NCI-H2196 (cell line): Measurements from ENCODE around the gene SLC9A3.
"Not testable (repeated sequence)": the region's sequence is repeated elsewhere in the genome, so short reads cannot be mapped to it uniquely, and the experiment has no call there.

Experiments used
- DNase-seq: peaks from one replicate; lab custom pipeline; 2025; ENCODE audit not compliant: unreplicated experiment; lab: John Stamatoyannopoulos, UW

The SLC9A3 gene

DNA sequence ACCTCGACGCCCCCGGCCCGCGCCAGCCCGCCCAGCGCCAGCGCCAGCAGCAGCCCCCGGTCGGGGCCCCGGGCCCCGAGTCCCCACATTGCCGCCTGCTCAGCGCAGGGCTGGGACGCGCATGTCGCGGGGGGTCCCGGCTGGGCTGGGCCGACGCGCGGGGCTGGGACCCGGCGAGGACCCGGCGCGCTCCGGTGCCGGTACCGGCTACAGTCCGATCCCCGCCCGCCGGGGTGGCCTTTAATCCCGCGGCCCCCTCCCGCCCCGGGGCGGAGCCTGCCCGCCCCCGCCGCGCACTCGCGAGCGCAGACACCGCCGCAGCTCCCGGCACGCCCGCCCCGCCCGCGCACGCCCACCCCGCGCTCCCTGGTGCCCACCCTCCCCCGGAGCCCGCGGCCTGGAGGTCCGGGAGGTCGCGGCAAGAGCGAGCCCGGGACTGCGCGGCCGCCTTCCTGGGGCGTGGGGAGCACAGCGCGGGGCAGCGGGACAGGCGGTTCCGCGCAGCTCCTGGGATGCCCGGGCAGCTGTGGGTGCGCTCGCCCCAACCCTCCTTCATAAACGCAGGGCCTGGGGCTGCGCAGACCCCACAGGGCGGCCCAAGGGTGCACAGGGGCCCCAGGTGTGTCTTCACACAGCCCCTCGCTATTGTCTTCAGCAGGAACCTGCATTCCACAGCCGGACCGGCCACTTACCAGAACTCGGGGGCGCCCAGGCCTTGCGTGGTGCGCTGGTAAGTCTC, at the start of gene SLC9A3:
SLC9A3 (minus strand) TSS at position 216 of the 739 bp plus-strand sequence.
- no peak for DNase-seq

DNA sequence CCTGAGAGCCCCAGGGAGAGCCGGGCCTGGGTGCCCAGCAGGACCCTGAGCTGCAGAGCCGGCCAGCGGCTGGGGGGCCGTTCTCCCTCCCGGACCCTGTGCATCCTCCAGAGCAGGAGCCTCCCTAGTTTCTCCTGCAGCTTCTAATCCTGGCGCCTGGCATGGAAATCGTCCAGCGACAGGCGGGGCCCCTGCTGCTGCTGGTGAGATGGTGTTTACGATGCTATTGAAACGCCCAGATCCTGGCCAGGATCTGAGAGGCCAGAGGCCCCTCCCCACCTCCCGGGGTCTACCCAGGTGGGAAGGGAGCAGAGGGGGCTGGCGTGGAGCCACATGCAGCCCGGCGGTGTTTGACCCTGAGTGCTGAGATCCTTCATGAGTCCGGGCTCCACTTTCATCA, 49.7 kb upstream of the SLC9A3 start:
- DNase-seq = no peak

GRCh38 chr5:573206-573605, 49.0 kb upstream of the SLC9A3 start:
- DNase-seq = no peak

DNA sequence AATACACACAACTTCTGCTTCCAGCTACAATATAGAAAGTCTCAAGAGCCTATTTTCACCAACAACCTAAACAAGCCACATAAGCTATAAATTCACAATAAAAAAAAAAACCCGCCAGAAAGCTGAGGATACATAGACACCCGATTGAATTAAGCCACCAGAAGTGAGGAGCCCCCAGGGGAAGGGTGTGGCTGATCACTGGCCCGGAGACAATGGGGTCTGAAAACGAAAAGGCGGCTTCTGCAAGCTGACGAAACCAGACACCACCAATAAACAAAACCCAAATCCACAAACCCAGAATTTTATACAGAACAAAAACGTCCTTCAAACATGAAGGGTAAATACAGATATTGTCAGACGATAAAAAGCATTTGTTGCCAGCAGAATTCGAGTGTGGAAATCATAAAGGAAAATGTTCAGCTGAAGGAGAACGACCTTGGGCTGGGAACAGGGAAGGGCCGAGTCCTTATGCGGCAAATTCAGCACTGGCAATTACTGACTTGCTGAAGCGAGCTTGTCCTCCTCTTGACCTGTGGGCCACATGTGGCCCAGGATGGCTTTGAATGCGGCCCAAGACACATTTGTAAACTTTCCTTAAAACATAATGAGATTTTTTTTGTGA, 48.3 kb upstream of the SLC9A3 start:
- DNase-seq = no peak

GRCh38 chr5:571791-572190, 47.5 kb upstream of the SLC9A3 start:
- no peak for DNase-seq

GRCh38 chr5:570886-571285, 46.6 kb upstream of the SLC9A3 start:
- DNase-seq = no peak

- no peak for DNase-seq
Observed at GRCh38 chr5:570446-570845, 46.2 kb upstream of the SLC9A3 start.

- DNase-seq = no peak
Observed at GRCh38 chr5:569868-570361, 45.7 kb upstream of the SLC9A3 start.

DNA sequence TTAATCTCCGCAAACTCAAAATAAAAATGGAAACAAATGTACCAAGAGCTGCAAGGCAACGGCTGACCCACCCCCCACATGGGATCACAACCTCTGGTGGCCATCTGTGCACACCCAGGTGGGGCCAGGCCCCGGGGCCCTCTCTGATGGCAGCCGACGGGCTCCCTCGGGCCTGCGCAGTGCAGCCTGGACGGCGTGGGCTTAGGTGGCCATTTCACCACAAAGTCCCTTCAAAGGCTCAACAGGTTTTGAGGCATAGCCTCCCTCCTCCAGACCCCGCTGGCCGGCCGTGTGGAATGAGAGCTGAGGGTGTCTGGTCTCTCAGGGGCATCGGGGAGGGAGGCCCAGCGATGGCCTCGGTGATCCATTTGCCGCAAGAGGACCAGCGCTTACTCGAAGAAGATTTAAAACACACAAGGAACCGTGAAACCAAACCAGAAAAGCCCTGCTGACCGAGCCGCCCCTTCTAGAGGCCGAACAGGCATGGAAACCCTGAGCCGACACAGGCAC, 45.2 kb upstream of the SLC9A3 start:
- DNase-seq = no peak

DNA sequence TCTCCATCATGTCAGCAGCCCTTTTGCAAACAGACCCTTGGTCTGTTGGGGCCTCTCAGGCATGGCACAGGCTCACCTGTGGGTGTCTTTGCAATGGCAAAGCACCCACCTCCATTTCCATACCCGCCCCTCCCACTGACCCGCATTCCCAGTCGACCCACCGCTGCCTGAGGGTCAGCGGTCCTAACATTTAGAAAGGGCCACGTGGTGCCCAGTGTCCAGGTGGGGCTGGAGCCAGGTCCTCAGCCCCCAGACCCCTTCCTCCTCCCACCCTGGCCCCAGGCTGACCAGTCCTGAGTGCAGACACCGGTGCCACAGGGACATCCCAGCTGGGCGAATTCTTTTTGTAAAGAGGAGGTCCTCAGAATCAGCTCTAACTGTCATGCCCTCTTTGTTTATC, 44.6 kb upstream of the SLC9A3 start:
- no peak for DNase-seq

- no peak for DNase-seq
Observed at GRCh38 chr5:568061-568781, 44.0 kb upstream of the SLC9A3 start.

GRCh38 chr5:567664-568060, 43.4 kb upstream of the SLC9A3 start:
- DNase-seq = no peak

DNA sequence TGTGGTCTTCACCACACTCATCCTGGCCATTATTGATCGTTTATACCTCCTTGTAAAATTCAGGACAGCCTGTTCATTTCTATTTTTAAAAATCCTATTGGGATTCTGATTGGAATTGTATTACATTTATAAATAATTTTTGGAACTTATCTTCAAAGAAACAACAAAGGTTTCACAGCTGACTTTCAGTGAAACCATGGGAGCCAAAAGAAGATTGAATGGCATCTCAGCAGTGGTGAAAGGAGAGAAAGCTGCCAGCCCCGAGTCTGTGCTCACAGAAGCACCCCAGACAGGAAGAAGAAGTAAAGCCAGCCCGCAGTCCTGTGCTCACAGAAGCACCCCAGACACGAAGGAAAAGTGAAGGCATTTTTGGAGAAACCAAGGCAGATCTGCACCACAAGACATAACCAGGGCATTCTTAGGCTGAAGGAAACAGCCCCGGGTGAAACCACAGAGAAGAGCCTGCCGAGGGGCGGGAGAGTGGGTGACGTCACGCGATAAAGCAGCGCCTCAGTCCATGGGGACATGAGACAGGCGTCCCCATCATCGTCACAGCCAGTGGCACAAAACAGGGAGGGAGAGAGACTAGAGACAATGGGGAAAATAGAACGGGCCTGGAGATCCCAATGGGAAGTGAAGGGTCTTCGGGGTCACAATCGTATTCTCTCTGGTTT, 42.5 kb upstream of the SLC9A3 start:
- DNase-seq = no peak

GRCh38 chr5:565782-566440, 41.7 kb upstream of the SLC9A3 start:
- DNase-seq = no peak

DNA sequence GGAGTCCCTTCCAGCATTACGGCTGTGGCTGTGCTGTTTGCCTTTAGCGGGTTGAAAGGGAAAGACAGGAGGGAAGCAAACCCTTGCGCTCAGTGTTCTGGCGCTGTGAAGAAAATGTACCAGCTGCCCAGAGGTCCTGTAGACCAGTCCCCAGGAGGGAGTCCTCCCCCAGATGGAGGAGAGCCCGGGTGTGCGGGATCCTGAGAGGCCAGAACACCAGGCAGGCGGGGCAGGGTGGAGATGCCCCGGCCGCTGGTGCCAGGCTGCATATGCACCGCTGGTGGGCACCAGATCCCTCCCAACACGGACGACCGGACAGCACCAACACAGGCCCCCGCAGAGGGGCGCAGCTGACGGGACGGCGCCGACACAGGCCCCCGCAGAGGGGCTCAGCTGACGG, 37.2 kb upstream of the SLC9A3 start:
- DNase-seq = no peak

GRCh38 chr5:560792-561166, 36.5 kb upstream of the SLC9A3 start:
- DNase-seq = no peak

DNA sequence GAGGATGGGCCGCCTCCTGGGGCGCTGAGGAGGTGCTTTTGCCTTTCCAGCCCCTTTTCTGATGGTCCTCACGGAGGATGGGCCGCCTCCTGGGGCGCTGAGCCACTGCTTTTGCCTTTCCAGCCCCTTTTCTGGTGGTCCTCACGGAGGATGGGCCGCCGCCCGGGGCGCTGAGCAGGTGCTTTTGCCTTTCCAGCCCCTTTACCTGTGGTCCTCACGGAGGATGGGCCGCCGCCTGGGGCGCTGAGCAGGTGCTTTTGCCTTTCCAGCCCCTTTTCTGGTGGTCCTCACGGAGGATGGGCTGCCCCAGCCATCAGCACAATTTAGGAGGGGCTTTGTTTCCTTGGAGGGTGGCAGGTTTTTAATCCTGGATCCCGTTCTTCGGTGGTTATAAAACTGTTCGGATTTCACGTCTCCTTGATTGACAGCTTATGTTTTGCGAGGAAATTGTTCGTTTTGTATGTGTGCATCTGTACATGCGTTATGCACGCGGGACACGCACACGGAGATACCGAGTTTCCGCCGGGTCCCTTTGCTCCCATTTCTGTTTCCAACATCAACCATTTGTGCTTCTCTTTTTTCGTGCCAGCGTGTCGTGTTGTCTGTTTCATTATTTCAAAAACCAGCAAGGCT, 34.7 kb upstream of the SLC9A3 start:
- DNase-seq = no peak

- no peak for DNase-seq
Observed at GRCh38 chr5:558326-558725, 34.1 kb upstream of the SLC9A3 start.

- not testable (repeated sequence) for DNase-seq
Observed at GRCh38 chr5:557917-558316, 33.7 kb upstream of the SLC9A3 start.

DNA sequence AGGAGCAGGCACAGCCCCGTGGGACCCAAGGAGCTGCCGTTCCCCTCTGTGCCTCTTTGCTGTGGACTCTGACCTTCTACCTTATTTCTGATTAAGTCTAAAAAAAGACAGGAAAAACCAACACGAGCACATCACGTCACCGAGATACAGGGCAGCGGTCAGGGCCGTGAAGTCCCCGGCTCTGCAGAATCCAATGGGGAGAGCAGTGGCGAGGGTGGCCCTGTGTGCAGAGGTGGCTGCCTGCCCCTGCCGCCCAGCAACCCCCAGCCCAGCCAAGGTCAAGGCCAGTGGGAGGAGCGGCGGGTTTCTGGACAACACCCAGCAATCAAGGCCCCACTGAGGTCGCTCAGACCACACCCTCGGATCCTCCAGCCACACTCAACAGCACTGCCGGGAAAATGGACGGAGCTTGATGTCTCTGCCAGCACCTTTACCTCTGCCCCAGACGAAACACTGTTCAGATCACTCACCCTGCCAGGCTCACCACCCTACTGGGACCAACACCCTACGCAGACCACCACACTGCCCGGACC, 32.7 kb upstream of the SLC9A3 start:
- no peak for DNase-seq
